ENCODE results near the gene PRIMPOL.
A peak's percentile ranks its signal among the peaks of the same experiment; 100 is the strongest.

The PRIMPOL gene

DNA sequence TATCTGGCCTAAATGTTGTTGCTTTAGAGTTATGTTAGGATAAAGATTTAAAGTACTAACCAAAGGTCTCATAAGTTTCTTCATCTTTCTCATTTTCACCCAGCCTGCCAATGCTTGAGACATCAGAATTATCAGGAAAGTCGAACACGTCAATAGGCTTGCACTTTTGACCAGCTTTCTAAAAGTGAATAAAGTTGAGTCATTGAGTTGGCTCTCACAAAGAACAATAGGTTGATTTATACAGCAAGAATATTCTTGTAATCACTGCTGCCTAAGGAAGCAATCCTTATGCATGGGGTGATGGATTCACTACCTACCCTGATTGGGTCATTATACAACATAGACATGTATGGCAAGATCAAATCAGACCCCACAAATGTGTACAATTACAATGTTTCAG is 79.3 kb downstream of the PRIMPOL start:
- DNase-seq (ENCODE audit: extremely low read depth, insufficient read length): no peak
- Histone ChIP-seq H3K36me3 (ENCODE audit: control insufficient read depth, insufficient read depth, low read length) (peaks cover 2% of the 10 kb centered on the region), H3K4me3 (replicated peaks; ENCODE audit: low read depth, low read length) (no peak overlapping the region), H3K27me3 (replicated peaks; ENCODE audit: control insufficient read depth, insufficient read depth, low read length) (no peaks in the 10 kb centered on the region)
- TF ChIP-seq CTCF (IDR thresholded peaks at IDR 0.05; ENCODE audit: insufficient read depth, low read length, poor library complexity, severe bottlenecking): no peak

GRCh38 chr4:184729946-184730345 is 80.4 kb downstream of the PRIMPOL start:
- Histone ChIP-seq H3K36me3 (ENCODE audit: control insufficient read depth, insufficient read depth, low read length) (peaks cover 2% of the 10 kb centered on the region), H3K27me3 (replicated peaks; ENCODE audit: control insufficient read depth, insufficient read depth, low read length) (no peaks in the 10 kb centered on the region), H3K4me3 (replicated peaks; ENCODE audit: low read depth, low read length) (no peak overlapping the region)
- no peak for TF ChIP-seq CTCF (IDR thresholded peaks at IDR 0.05; ENCODE audit: insufficient read depth, low read length, poor library complexity, severe bottlenecking)
- no peak for DNase-seq (ENCODE audit: extremely low read depth, insufficient read length)

- Histone ChIP-seq H3K36me3 (ENCODE audit: control insufficient read depth, insufficient read depth, low read length) (peaks cover 2% of the 10 kb centered on the region), H3K27me3 (replicated peaks; ENCODE audit: control insufficient read depth, insufficient read depth, low read length) (no peaks in the 10 kb centered on the region), H3K4me3 (replicated peaks; ENCODE audit: low read depth, low read length) (no peak overlapping the region)
- TF ChIP-seq CTCF (IDR thresholded peaks at IDR 0.05; ENCODE audit: insufficient read depth, low read length, poor library complexity, severe bottlenecking): no peak
- no peak for DNase-seq (ENCODE audit: extremely low read depth, insufficient read length)
Measured at GRCh38 chr4:184731056-184731455, 81.5 kb downstream of the PRIMPOL start.

- no peak for DNase-seq (ENCODE audit: extremely low read depth, insufficient read length)
- H3K4me3 ChIP-seq (replicated peaks; ENCODE audit: low read depth, low read length): no peak overlapping the region
- peaks cover 2% of the 10 kb centered on the region for H3K36me3 ChIP-seq (ENCODE audit: control insufficient read depth, insufficient read depth, low read length)
- TF ChIP-seq CTCF (IDR thresholded peaks at IDR 0.05; ENCODE audit: insufficient read depth, low read length, poor library complexity, severe bottlenecking): no peak
- no peaks in the 10 kb centered on the region for H3K27me3 ChIP-seq (replicated peaks; ENCODE audit: control insufficient read depth, insufficient read depth, low read length)
Measured at GRCh38 chr4:184732126-184732525, 82.6 kb downstream of the PRIMPOL start.

- no peak for TF ChIP-seq CTCF (IDR thresholded peaks at IDR 0.05; ENCODE audit: insufficient read depth, low read length, poor library complexity, severe bottlenecking)
- no peaks in the 10 kb centered on the region for H3K27me3 ChIP-seq (replicated peaks; ENCODE audit: control insufficient read depth, insufficient read depth, low read length)
- no peaks in the 10 kb centered on the region for H3K36me3 ChIP-seq (ENCODE audit: control insufficient read depth, insufficient read depth, low read length)
- peak within 1 kb of the TSS; percentile 83 for H3K4me3 ChIP-seq (replicated peaks; ENCODE audit: low read depth, low read length)
- DNase-seq (ENCODE audit: extremely low read depth, insufficient read length): peak; percentile 99
Measured at GRCh38 chr4:184733654-184734524, 84.4 kb downstream of the PRIMPOL start, which contains the start of gene CENPU. CENPU (minus strand) TSS chr4:184734096; CDS start chr4:184734062, 34 bp downstream.
